ENCODE results near the gene FTO.

The FTO gene

GRCh38 chr16:54169112-54169511, 465.2 kb downstream of the FTO start:
- Histone ChIP-seq H3K9ac (ENCODE audit: low read length) (no peak overlapping the region), H3K36me3 (ENCODE audit: low read length) (no peaks in the 10 kb centered on the region), H3K4me2 (ENCODE audit: low read depth, low read length, poor library complexity, severe bottlenecking) (no peak overlapping the region), H3K79me2 (ENCODE audit: insufficient read depth, low read length) (no peaks in the 10 kb centered on the region), H3F3A (ENCODE audit: insufficient read depth) (no peaks in the 10 kb centered on the region), H3K27me3 (ENCODE audit: low read length) (no peaks in the 10 kb centered on the region), H3K9me3 (ENCODE audit: insufficient read depth, low read length) (no peaks in the 10 kb centered on the region), H3K27ac (ENCODE audit: low read depth, low read length) (no peak overlapping the region), H3K4me3 (ENCODE audit: insufficient read depth, low read length, poor library complexity, severe bottlenecking) (no peak overlapping the region), H2AFZ (ENCODE audit: low read depth, low read length, severe bottlenecking) (no peak overlapping the region), H4K20me1 (ENCODE audit: low read depth, low read length) (no peaks in the 10 kb centered on the region), H3K9me2 (replicated peaks; ENCODE audit: insufficient read depth, low read length) (no peaks in the 10 kb centered on the region)
- TF ChIP-seq EZH2phosphoT487 (conservative IDR thresholded peaks at IDR 0.05; ENCODE audit: low read length), result no peak
- TF ChIP-seq CTCF (IDR thresholded peaks at IDR 0.05; ENCODE audit: insufficient read depth, low read length, poor library complexity, severe bottlenecking), result no peak

- no peaks in the 10 kb centered on the region for H3K27me3 ChIP-seq (ENCODE audit: low read length)
- H3K9me3 ChIP-seq (ENCODE audit: insufficient read depth, low read length), result no peaks in the 10 kb centered on the region
- H3K9ac ChIP-seq (ENCODE audit: low read length), result no peak overlapping the region
- H3K36me3 ChIP-seq (ENCODE audit: low read length), result no peaks in the 10 kb centered on the region
- H3K27ac ChIP-seq (ENCODE audit: low read depth, low read length), result no peak overlapping the region
- no peaks in the 10 kb centered on the region for H3F3A ChIP-seq (ENCODE audit: insufficient read depth)
- H4K20me1 ChIP-seq (ENCODE audit: low read depth, low read length), result no peaks in the 10 kb centered on the region
- TF ChIP-seq EZH2phosphoT487 (conservative IDR thresholded peaks at IDR 0.05; ENCODE audit: low read length), result no peak
- TF ChIP-seq CTCF (IDR thresholded peaks at IDR 0.05; ENCODE audit: insufficient read depth, low read length, poor library complexity, severe bottlenecking), result no peak
- no peak overlapping the region for H2AFZ ChIP-seq (ENCODE audit: low read depth, low read length, severe bottlenecking)
- H3K4me3 ChIP-seq (ENCODE audit: insufficient read depth, low read length, poor library complexity, severe bottlenecking), result no peak overlapping the region
- H3K79me2 ChIP-seq (ENCODE audit: insufficient read depth, low read length), result no peaks in the 10 kb centered on the region
- no peak overlapping the region for H3K4me2 ChIP-seq (ENCODE audit: low read depth, low read length, poor library complexity, severe bottlenecking)
- no peaks in the 10 kb centered on the region for H3K9me2 ChIP-seq (replicated peaks; ENCODE audit: insufficient read depth, low read length)
These were observed 467.9 kb downstream of the FTO start for GRCh38 chr16:54171626-54172537.

GRCh38 chr16:54173490-54173889, 469.5 kb downstream of the FTO start:
- Histone ChIP-seq H3K9me2 (replicated peaks; ENCODE audit: insufficient read depth, low read length) (no peaks in the 10 kb centered on the region), H3F3A (ENCODE audit: insufficient read depth) (no peaks in the 10 kb centered on the region), H3K9ac (ENCODE audit: low read length) (no peak overlapping the region), H3K4me2 (ENCODE audit: low read depth, low read length, poor library complexity, severe bottlenecking) (no peak overlapping the region), H2AFZ (ENCODE audit: low read depth, low read length, severe bottlenecking) (no peak overlapping the region), H3K27me3 (ENCODE audit: low read length) (no peaks in the 10 kb centered on the region), H3K36me3 (ENCODE audit: low read length) (no peaks in the 10 kb centered on the region), H3K4me3 (ENCODE audit: insufficient read depth, low read length, poor library complexity, severe bottlenecking) (no peak overlapping the region), H4K20me1 (ENCODE audit: low read depth, low read length) (no peaks in the 10 kb centered on the region), H3K79me2 (ENCODE audit: insufficient read depth, low read length) (no peaks in the 10 kb centered on the region), H3K9me3 (ENCODE audit: insufficient read depth, low read length) (no peaks in the 10 kb centered on the region), H3K27ac (ENCODE audit: low read depth, low read length) (no peak overlapping the region)
- no peak for TF ChIP-seq EZH2phosphoT487 (conservative IDR thresholded peaks at IDR 0.05; ENCODE audit: low read length)
- no peak for TF ChIP-seq CTCF (IDR thresholded peaks at IDR 0.05; ENCODE audit: insufficient read depth, low read length, poor library complexity, severe bottlenecking)
